Ishikawa (cell line): ENCODE data around the gene EXOC4.

Experiments used
- CREB1 ChIP-seq: IDR thresholded peaks from 2 replicates; pipeline ENCODE4 v1.6.1; 2012; ENCODE audit warnings: low read depth
- EP300 ChIP-seq: IDR thresholded peaks from 2 replicates; pipeline ENCODE4 v1.6.1; 2012; ENCODE audit warnings: borderline replicate concordance
- MAX ChIP-seq: IDR thresholded peaks from 2 replicates; pipeline ENCODE4 v1.6.1; 2012
- RAD21 ChIP-seq: IDR thresholded peaks from 2 replicates; pipeline ENCODE4 v1.6.1; 2012; ENCODE audit warnings: low read depth
- TCF12 ChIP-seq: IDR thresholded peaks from 2 replicates; pipeline ENCODE4 v1.6.1; 2012; ENCODE audit warnings: low read depth

GRCh38 chr7:134101716-134102115 is 848.8 kb downstream of the EXOC4 start:
- TF ChIP-seq EP300 (no peak), RAD21 (no peak), CREB1 (no peak), TCF12 (no peak), MAX (no peak)
